K562 (cell line): Measurements from ENCODE around the gene ELMOD1. TPM values are rescaled to one million over a fixed set of nuclear protein-coding genes. Genes with fewer than 3 reads are reported as not detected.

Source experiments
- ATAC-seq: fragments of 200-7000 bp; cut with Tn5 transposase; 3 replicates; pipeline ENCODE4 v1.9.1; 2020; ENCODE audit warnings: moderate library complexity
- BruUV-seq: library from RNA; stranded (reverse); fragments of 400-500 nt; replicated peaks from 2 replicates; lab custom pipeline; 2021; lab: Mats Ljungman, UMichigan
- CTCF ChIA-PET: fragments of 300-600 bp; formaldehyde crosslinking; extraction: SDS; loops from one replicate; lab custom pipeline; 2021; ENCODE audit warnings: low intra/inter-chr PET ratio; lab: Yijun Ruan, JAX
- POLR2A ChIA-PET: fragments of 300-600, 350-650 bp; sonication (Branson Sonifier 250); formaldehyde crosslinking; extraction: SDS; loops from one replicate; lab custom pipeline; 2021; ENCODE audit warnings: antibody characterized with exemption, inconsistent platforms; lab: Yijun Ruan, JAX
- DNase-seq, 4 experiments: peaks; one replicate each; pipeline versions ENCODE4 v3.0.0 to v3.0.0-alpha.2; 2011 to 2018; ENCODE audit warnings: low spot score in 3 of 4, mixed read lengths in 3 of 4; ENCODE audit errors: extremely low read depth in 1 of 4
- FAIRE-seq: peaks from 2 replicates; lab custom pipeline; 2011; peaks lifted over from hg19 to GRCh38; lab: Jason Lieb, UNC
- H2AFZ ChIP-seq: 2 replicates; pipeline ENCODE4 v1.6.0; 2011; ENCODE audit warnings: low read depth, low read length, control low read depth, inconsistent platforms
- H3K27ac ChIP-seq: fragments of 200-600 bp; 3 replicates; pipeline ENCODE4 v1.8.0; 2011; ENCODE audit warnings: low read depth, mild to moderate bottlenecking, control low read depth, inconsistent platforms, low read length, moderate library complexity, mixed read lengths; ENCODE audit errors: extremely low read depth
- H3K27me3 ChIP-seq, 2 experiments: fragments of 300-600 bp in 1 of 2; 2 replicates in 1 of 2; 3 replicates in 1 of 2; pipeline versions ENCODE4 v1.6.0 to v1.8.0; 2011; ENCODE audit warnings: inconsistent platforms in 2 of 2, low read length in 2 of 2, mild to moderate bottlenecking in 1 of 2, mixed read lengths in 1 of 2, moderate library complexity in 1 of 2; ENCODE audit not compliant: control insufficient read depth in 2 of 2, insufficient read depth in 2 of 2
- H3K36me3 ChIP-seq: fragments of 300-600 bp; 3 replicates; pipeline ENCODE4 v1.8.0; 2011; ENCODE audit warnings: mild to moderate bottlenecking, low read length, inconsistent platforms; ENCODE audit not compliant: control insufficient read depth, insufficient read depth
- H3K4me1 ChIP-seq, 2 experiments: fragments of 200-600 bp in 1 of 2; replicated peaks in 1 of 2; 2 replicates in 1 of 2; 3 replicates in 1 of 2; pipeline versions ENCODE4 v1.5.1 to v1.8.0; 2011; ENCODE audit warnings: inconsistent platforms in 2 of 2, low read length in 2 of 2, mild to moderate bottlenecking in 1 of 2, mixed read lengths in 1 of 2, moderate library complexity in 1 of 2; ENCODE audit not compliant: control insufficient read depth in 2 of 2, insufficient read depth in 2 of 2
- H3K4me2 ChIP-seq: 2 replicates; pipeline ENCODE4 v1.6.1; 2011; ENCODE audit warnings: low read length, control low read depth, inconsistent platforms, mixed read lengths; ENCODE audit not compliant: insufficient read depth
- H3K4me3 ChIP-seq: fragments of 200-600 bp; sonication (generic), shearing (Covaris generic); 2 replicates; pipeline ENCODE4 v1.5.1; 2016; ENCODE audit warnings: control low read depth, inconsistent platforms
- H3K79me2 ChIP-seq: fragments of 200-600 bp; 3 replicates; pipeline ENCODE4 v1.8.0; 2011; ENCODE audit warnings: low read length, inconsistent platforms; ENCODE audit not compliant: control insufficient read depth, insufficient read depth
- H3K9ac ChIP-seq, 2 experiments: 2 replicates each; pipeline versions ENCODE4 v1.6.0 to v1.6.1; 2011; ENCODE audit warnings: low read depth in 2 of 2, low read length in 2 of 2, control low read depth in 1 of 2, inconsistent platforms in 1 of 2, mild to moderate bottlenecking in 1 of 2, mixed read lengths in 1 of 2; ENCODE audit not compliant: insufficient read depth in 1 of 2
- H3K9me1 ChIP-seq: one replicate; pipeline ENCODE4 v1.6.0; 2011; ENCODE audit warnings: inconsistent platforms, mild to moderate bottlenecking, low read length, moderate library complexity; ENCODE audit not compliant: control insufficient read depth, insufficient read depth
- H3K9me3 ChIP-seq: replicated peaks from 2 replicates; pipeline ENCODE4 v1.5.1; 2011; ENCODE audit warnings: low read depth, low read length, inconsistent platforms; ENCODE audit not compliant: control insufficient read depth, insufficient read depth
- H4K20me1 ChIP-seq: replicated peaks from 2 replicates; pipeline ENCODE4 v1.6.1; 2011; ENCODE audit warnings: low read length, inconsistent platforms, mixed read lengths; ENCODE audit not compliant: control insufficient read depth, insufficient read depth
- L3MBTL2 ChIP-seq: fragments of 450-650 bp; IDR thresholded peaks from 2 replicates; pipeline ENCODE4 v1.6.1; 2016; ENCODE audit warnings: mild to moderate bottlenecking, moderate library complexity
- LARP7 ChIP-seq: fragments of 450-650 bp; IDR thresholded peaks from 2 replicates; pipeline ENCODE4 v1.6.1; 2016
- MNT ChIP-seq, 2 experiments: fragments of 450-650 bp; conservative IDR thresholded peaks; 2 replicates each; pipeline ENCODE4 v1.6.1; 2017; ENCODE audit warnings: mild to moderate bottlenecking in 2 of 2, moderate library complexity in 2 of 2
- REST ChIP-seq, 2 experiments: fragments of 450-650 bp; formaldehyde crosslinking in 1 of 2; IDR thresholded peaks; 2 replicates each; pipeline versions ENCODE4 v1.4.0 to v1.6.1; 2014 to 2020; ENCODE audit warnings: mild to moderate bottlenecking in 2 of 2, borderline replicate concordance in 1 of 2, low read depth in 1 of 2
- SMC3 ChIP-seq: conservative IDR thresholded peaks from 2 replicates; pipeline ENCODE4 v1.6.1; 2011; ENCODE audit warnings: low read depth, low read length, improper control_type of control experiment; ENCODE audit not compliant: insufficient read depth
- TOE1 ChIP-seq, 2 experiments: fragments of 450-650 bp in 1 of 2; sonication (generic) in 1 of 2; formaldehyde crosslinking in 1 of 2; IDR thresholded peaks; 2 replicates each; pipeline versions ENCODE4 v1.7.1 to v1.8.0; 2016 to 2022; ENCODE audit warnings: borderline replicate concordance in 2 of 2, mild to moderate bottlenecking in 2 of 2, antibody characterized with exemption in 1 of 2, inconsistent platforms in 1 of 2, low read depth in 1 of 2, missing genetic modification reagents in 1 of 2, moderate library complexity in 1 of 2
- ZNF3 ChIP-seq: fragments of 250-450 bp; sonication (Bioruptor Pico); IDR thresholded peaks from 2 replicates; pipeline ENCODE4 v1.5.0; 2021; ENCODE audit warnings: mild to moderate bottlenecking, moderate library complexity
- ZNF561 ChIP-seq: fragments of 450-650 bp; formaldehyde crosslinking; conservative IDR thresholded peaks from 2 replicates; pipeline ENCODE4 v1.4.0; 2020; ENCODE audit warnings: mild to moderate bottlenecking, moderate library complexity
- WGBS: fragments of 100-300 bp; shearing (Covaris generic); methylation state at CpG from one replicate; pipeline ENCODE4 v1.1.6; 2016; ENCODE audit warnings: low coverage, mixed read lengths; ENCODE audit not compliant: insufficient coverage; ENCODE audit errors: missing lambda C conversion rate; 5-methylcytosine and 5-hydroxymethylcytosine counted together
- in situ Hi-C: fragments of 300-500 bp; cut with MboI; formaldehyde crosslinking; loops from 4 replicates; pipeline ENCODE4 v1.15.0; 2018; ENCODE audit warnings: inconsistent platforms, mixed read lengths
- intact Hi-C: fragments of 100-400 bp; cut with micrococcal nuclease; formaldehyde crosslinking; loops from 2 replicates; pipeline ENCODE4 v1.14.2; 2022
- polyA plus RNA-seq, 8 experiments: library from polyadenylated mRNA; depleted of rRNA in 4 of 8; stranded (reverse) in 5 of 8; unstranded in 3 of 8; fragments of >200 nt; fragmentation: Nextera tagmentation in 2 of 8; fragmentation: Illumina TruSeq in 1 of 8; extraction: Ambion mirVana in 2 of 8; extraction: Trizol in 1 of 8; gene quantifications; 2 replicates each; pipeline versions ENCODE4 v1.2.1 to v1.2.3, GENCODE V29; 2011 to 2014; ENCODE audit warnings: inconsistent platforms in 1 of 8, missing spikeins in 1 of 8
- total RNA-seq, 7 experiments: library from RNA; depleted of rRNA in 6 of 7; stranded (reverse); fragments of >200 nt in 6 of 7; fragmentation: Illumina TruSeq in 2 of 7; extraction: Trizol in 2 of 7; gene quantifications; 2 replicates each; pipeline versions ENCODE4 v1.2.1 to v1.2.3, GENCODE V29; 2011 to 2021; ENCODE audit warnings: low replicate concordance in 1 of 7
- TF ChIP-seq, protein P1 (sequence below), 2 experiments: IDR thresholded peaks; 2 replicates each; pipeline ENCODE4 v1.6.1; 2011; ENCODE audit warnings: borderline replicate concordance in 1 of 2, control low read depth in 1 of 2, low read depth in 1 of 2, low read length in 1 of 2, mild to moderate bottlenecking in 1 of 2, mixed read lengths in 1 of 2, moderate library complexity in 1 of 2; ENCODE audit not compliant: insufficient read depth in 1 of 2, insufficient read length in 1 of 2, poor library complexity in 1 of 2, severe bottlenecking in 1 of 2; ENCODE audit errors: extremely low read depth in 1 of 2

The ELMOD1 gene
- total and polyA plus RNA-seq, 9 of the 15 experiments (the other 6 are each of a cell fraction or from before 2014, with no cell fraction given) = not detected

- in situ Hi-C loops = no loop called here
- peak; percentile 26 to 72 (median 37) for DNase-seq
- TF ChIP-seq REST (IDR thresholded peaks at IDR 0.05; ENCODE audit: borderline replicate concordance) (peak; percentile 65; the same call in 1 of the 2 replicates), REST (CRISPR knock-in tag; IDR thresholded peaks at IDR 0.05; ENCODE audit: low read depth) (no peak), SMC3 (peak; percentile 73), TOE1 (IDR thresholded peaks at IDR 0.05; ENCODE audit: borderline replicate concordance) (no peak), TOE1 (CRISPR knock-in tag; IDR thresholded peaks at IDR 0.05; ENCODE audit: borderline replicate concordance, low read depth) (no peak), ZNF3 (CRISPR knock-in tag) (no peak), ZNF561 (CRISPR knock-in tag) (no peak), L3MBTL2 (peak; percentile 52; the same call in 1 of the 2 replicates), MNT (conservative IDR thresholded peaks at IDR 0.05) (0 out of 4 replicates have a peak, but pooled peaks of 1 of the 2 experiments have one; percentile 23), LARP7 (no peak)
- TF ChIP-seq, protein P1, sequence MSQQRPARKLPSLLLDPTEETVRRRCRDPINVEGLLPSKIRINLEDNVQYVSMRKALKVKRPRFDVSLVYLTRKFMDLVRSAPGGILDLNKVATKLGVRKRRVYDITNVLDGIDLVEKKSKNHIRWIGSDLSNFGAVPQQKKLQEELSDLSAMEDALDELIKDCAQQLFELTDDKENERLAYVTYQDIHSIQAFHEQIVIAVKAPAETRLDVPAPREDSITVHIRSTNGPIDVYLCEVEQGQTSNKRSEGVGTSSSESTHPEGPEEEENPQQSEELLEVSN (IDR thresholded peaks at IDR 0.05; ENCODE audit: borderline replicate concordance in 1 of 2, extremely low read depth in 1 of 2, insufficient read depth in 1 of 2, insufficient read length in 1 of 2, low read depth in 1 of 2, low read length in 1 of 2, poor library complexity in 1 of 2, severe bottlenecking in 1 of 2) = peak in 1 of 2 experiments; percentile 9
These were observed 27.2 kb upstream of the ELMOD1 start for GRCh38 chr11:107563702-107564101.

More at GRCh38 chr11:107563702-107564101, 27.2 kb upstream of the ELMOD1 start:
- H3K9me3 ChIP-seq = no peaks in the 10 kb centered on the region
- H3K27me3 ChIP-seq = no peaks in the 10 kb centered on the region
- peak; percentile 76 for FAIRE-seq
- peak overlapping the region; percentile 72 for H2AFZ ChIP-seq
- H3K4me3 ChIP-seq = no peak overlapping the region
- H3K79me2 ChIP-seq = peaks cover 33% of the 10 kb centered on the region
- H3K36me3 ChIP-seq = peaks cover 9% of the 10 kb centered on the region; the same call in 2 of the 3 replicates
- H3K4me2 ChIP-seq = peak overlapping the region; percentile 64
- 3% methylated on average over 2 of the region's 2 CpGs for WGBS
- H3K9ac ChIP-seq = peak overlapping the region in 1 of 2 experiments; percentile 59; a peak in 1 of 4 replicates
- intact Hi-C loops = loop anchor here (1.0 to 5.0 kb wide), 3 partner anchors 126 to 1486 kb away; partner anchors contain the start of genes AASDHPPT and KBTBD3
- peaks cover 5 to 25% of the 10 kb centered on the region in 2 experiments for H3K4me1 ChIP-seq
- ChIA-PET CTCF (interaction anchor here (0.6 to 3.2 kb wide), 4 partner anchors 125 to 1134 kb away, joined by 3 to 26 read pairs (median 4); no protein-coding TSS in a partner anchor), POLR2A (no interaction called here)
- no peak overlapping the region for H3K27ac ChIP-seq
- no peaks in the 10 kb centered on the region for H3K9me1 ChIP-seq
- no TSS peak for BruUV-seq
- H4K20me1 ChIP-seq = no peaks in the 10 kb centered on the region
- ATAC-seq = peak; percentile 38
